TTC549 (cell line): ENCODE measurements around the gene LSM7.
"Not testable (repeated sequence)": the region's sequence is repeated elsewhere in the genome, so short reads cannot be mapped to it uniquely, and the experiment has no call there.

Experiments used
- FAIRE-seq: peaks from 2 replicates; lab custom pipeline; 2012; peaks lifted over from hg19 to GRCh38; lab: Jason Lieb, UNC

Gene LSM7

GRCh38 chr19:2300533-2300932, 27.9 kb downstream of the LSM7 start:
- FAIRE-seq: no peak

- FAIRE-seq: no peak
These were observed 32.2 kb downstream of the LSM7 start for GRCh38 chr19:2296141-2296540.

GRCh38 chr19:2294687-2295335, 33.6 kb downstream of the LSM7 start:
- no peak for FAIRE-seq

- no peak for FAIRE-seq
These were observed 37.1 kb downstream of the LSM7 start for GRCh38 chr19:2291185-2291751.

- no peak for FAIRE-seq
These were observed 37.8 kb downstream of the LSM7 start for GRCh38 chr19:2290441-2291184.

GRCh38 chr19:2289714-2290435, 38.5 kb downstream of the LSM7 start:
- no peak for FAIRE-seq

- no peak for FAIRE-seq
These were observed 39.3 kb downstream of the LSM7 start for GRCh38 chr19:2288818-2289713.

- FAIRE-seq: no peak
These were observed 40.0 kb downstream of the LSM7 start for GRCh38 chr19:2288338-2288817.

GRCh38 chr19:2287585-2288337, 40.6 kb downstream of the LSM7 start:
- FAIRE-seq: no peak

GRCh38 chr19:2286402-2287140, 41.8 kb downstream of the LSM7 start:
- no peak for FAIRE-seq

- FAIRE-seq: no peak
These were observed 44.4 kb downstream of the LSM7 start for GRCh38 chr19:2283835-2284507.

- FAIRE-seq: no peak
These were observed 45.5 kb downstream of the LSM7 start for GRCh38 chr19:2282862-2283237.

GRCh38 chr19:2282062-2282861, 46.1 kb downstream of the LSM7 start, which contains the start of gene PEAK3:
Gene PEAK3 (minus strand): TSS chr19:2282175. CDS start chr19:2280931, 1,244 bp downstream.
- FAIRE-seq: no peak

GRCh38 chr19:2281265-2282061, 46.9 kb downstream of the LSM7 start:
- FAIRE-seq: not testable (repeated sequence)

GRCh38 chr19:2280633-2281264, 47.6 kb downstream of the LSM7 start:
- no peak for FAIRE-seq

- no peak for FAIRE-seq
These were observed 49.8 kb downstream of the LSM7 start for GRCh38 chr19:2278459-2279158.

- FAIRE-seq: no peak
These were observed 51.2 kb downstream of the LSM7 start for GRCh38 chr19:2277138-2277537.
